Adrenal gland (tissue), 5 donors: ENCODE data around the gene ADAMTSL3.

Experiments
- CTCF ChIP-seq, 6 experiments: fragments of 450-650 bp in 4 of 6; fragments of 200-600 bp in 2 of 6; sonication (generic) in 1 of 6; IDR thresholded peaks; 1 replicate in 5 of 6; 2 replicates in 1 of 6; pipeline versions ENCODE4 v1.5.1 to v1.8.0; 2016 to 2021; ENCODE audit warnings: antibody characterized with exemption in 6 of 6, mild to moderate bottlenecking in 2 of 6, moderate library complexity in 1 of 6
- POLR2A ChIP-seq, 2 donors: fragments of 450-650 bp; IDR thresholded peaks; one replicate each; pipeline ENCODE4 v1.6.1; 2017; ENCODE audit warnings: antibody characterized with exemption in 2 of 2, mild to moderate bottlenecking in 2 of 2, moderate library complexity in 1 of 2
- donor health status: DM: no; HTN: no; CAD: no.

GRCh38 chr15:84023636-84024035 is 369.7 kb downstream of the ADAMTSL3 start:
- peak in 5 of 6 experiments; percentile 7 to 37 (median 33) for TF ChIP-seq CTCF (IDR thresholded peaks at IDR 0.05)
- TF ChIP-seq POLR2A (IDR thresholded peaks at IDR 0.05): no peak
